GM12878 (cell line): ENCODE data around the gene CCDC34. TPM values are rescaled to one million over a fixed set of nuclear protein-coding genes. Genes with fewer than 3 reads are reported as not detected.

ENCODE experiments used
- ATAC-seq: fragments of 200-7000 bp; cut with Tn5 transposase; 3 replicates; pipeline ENCODE4 v1.9.1; 2020; ENCODE audit warnings: mild to moderate bottlenecking, moderate library complexity
- BruUV-seq: library from RNA; stranded (reverse); fragments of 400-500 nt; replicated peaks from 2 replicates; lab custom pipeline; 2021; lab: Mats Ljungman, UMichigan
- CTCF ChIA-PET: fragments of 300-600 bp; sonication (Branson Sonifier 250); formaldehyde crosslinking; extraction: SDS; loops from one replicate; lab custom pipeline; 2021; ENCODE audit warnings: inconsistent platforms; lab: Yijun Ruan, JAX
- POLR2A ChIA-PET: fragments of 350-600 bp; formaldehyde crosslinking; extraction: SDS; loops from one replicate; lab custom pipeline; 2021; ENCODE audit warnings: inconsistent platforms; lab: Charles Lee
- RAD21 ChIA-PET: fragments of 300-600 bp; sonication (Branson Sonifier 250); formaldehyde crosslinking; loops from one replicate; lab custom pipeline; 2023; ENCODE audit warnings: antibody characterized with exemption; ENCODE audit not compliant: unreplicated experiment; lab: Charles Lee
- SMC1A ChIA-PET: fragments of 300-600 bp; sonication (Branson Sonifier 250); formaldehyde crosslinking; loops from one replicate; lab custom pipeline; 2023; ENCODE audit not compliant: unreplicated experiment, uncharacterized antibody; lab: Charles Lee
- DNase-seq: peaks from one replicate; pipeline ENCODE4 v3.0.0-alpha.2; 2011; ENCODE audit warnings: low read depth, low spot score
- FAIRE-seq: peaks from 3 replicates; lab custom pipeline; 2011; peaks lifted over from hg19 to GRCh38; lab: Jason Lieb, UNC
- H2AFZ ChIP-seq: 2 replicates; pipeline ENCODE4 v1.6.0; 2011; ENCODE audit warnings: low read depth, low read length, control low read depth; ENCODE audit not compliant: control insufficient read depth
- H3K27ac ChIP-seq: 2 replicates; pipeline ENCODE4 v1.5.1; 2011; ENCODE audit warnings: control low read depth; ENCODE audit not compliant: control insufficient read depth, insufficient read depth
- H3K27me3 ChIP-seq, 2 experiments: replicated peaks in 1 of 2; 2 replicates each; pipeline versions ENCODE4 v1.6.0 to v1.6.1; 2011; ENCODE audit warnings: low read length in 1 of 2; ENCODE audit not compliant: control insufficient read depth in 2 of 2, insufficient read depth in 2 of 2
- H3K36me3 ChIP-seq, 2 experiments: 2 replicates each; pipeline ENCODE4 v1.5.1; 2011; ENCODE audit warnings: low read length in 1 of 2; ENCODE audit not compliant: control insufficient read depth in 2 of 2, insufficient read depth in 2 of 2
- H3K4me1 ChIP-seq: 2 replicates; pipeline ENCODE4 v1.6.1; 2011; ENCODE audit warnings: mild to moderate bottlenecking, low read length, moderate library complexity, mixed read lengths; ENCODE audit not compliant: control insufficient read depth, insufficient read depth
- H3K4me2 ChIP-seq: 2 replicates; pipeline ENCODE4 v1.6.0; 2011; ENCODE audit warnings: control low read depth; ENCODE audit not compliant: control insufficient read depth, insufficient read depth
- H3K4me3 ChIP-seq: fragments of 200-600 bp; sonication (generic); 2 replicates; pipeline ENCODE4 v1.5.1; 2016
- H3K79me2 ChIP-seq: 2 replicates; pipeline ENCODE4 v1.6.0; 2011; ENCODE audit warnings: low read length; ENCODE audit not compliant: control insufficient read depth, insufficient read depth
- H3K9ac ChIP-seq: 2 replicates; pipeline ENCODE4 v1.8.0; 2011; ENCODE audit warnings: low read length, control low read depth, mixed read lengths; ENCODE audit not compliant: control insufficient read depth, insufficient read depth
- H3K9me3 ChIP-seq: replicated peaks from 3 replicates; pipeline ENCODE4 v1.5.1; 2011; ENCODE audit warnings: mild to moderate bottlenecking, low read length; ENCODE audit not compliant: control insufficient read depth, insufficient read depth
- H4K20me1 ChIP-seq: 2 replicates; pipeline ENCODE4 v1.6.0; 2011; ENCODE audit not compliant: control insufficient read depth, insufficient read depth
- ASH2L ChIP-seq: fragments of 300-600, 200-600 bp; sonication (generic); IDR thresholded peaks from 2 replicates; pipeline ENCODE4 v1.6.1; 2017; ENCODE audit warnings: low read depth, mild to moderate bottlenecking, borderline replicate concordance
- BACH1 ChIP-seq: fragments of 450-650 bp; IDR thresholded peaks from 2 replicates; pipeline ENCODE4 v1.6.1; 2017; ENCODE audit warnings: mild to moderate bottlenecking, borderline replicate concordance
- BCL11A ChIP-seq: IDR thresholded peaks from 2 replicates; pipeline ENCODE4 v1.6.1; 2011; ENCODE audit warnings: low read depth, low read length
- BHLHE40 ChIP-seq, 2 experiments: fragments of 450-650 bp in 1 of 2; IDR thresholded peaks; 2 replicates each; pipeline ENCODE4 v1.6.1; 2011 to 2017; ENCODE audit warnings: low read depth in 2 of 2, borderline replicate concordance in 1 of 2, improper control_type of control experiment in 1 of 2, low read length in 1 of 2, mild to moderate bottlenecking in 1 of 2
- BRCA1 ChIP-seq: IDR thresholded peaks from 2 replicates; pipeline ENCODE4 v1.6.1; 2011; ENCODE audit warnings: low read depth, low read length, improper control_type of control experiment
- HDGF ChIP-seq: fragments of 450-650 bp; IDR thresholded peaks from 2 replicates; pipeline ENCODE4 v1.6.1; 2016; ENCODE audit warnings: antibody characterized with exemption
- IKZF2 ChIP-seq, 2 experiments: fragments of 450-650 bp; IDR thresholded peaks; 2 replicates each; pipeline ENCODE4 v1.6.1; 2017; ENCODE audit warnings: mild to moderate bottlenecking in 2 of 2, moderate library complexity in 2 of 2
- KDM1A ChIP-seq: fragments of 200-600 bp; sonication (generic); IDR thresholded peaks from 2 replicates; pipeline ENCODE4 v1.6.1; 2016; ENCODE audit warnings: borderline replicate concordance
- KLF5 ChIP-seq: fragments of 450-650 bp; IDR thresholded peaks from 2 replicates; pipeline ENCODE4 v1.6.1; 2014; ENCODE audit warnings: mild to moderate bottlenecking; ENCODE audit not compliant: partially characterized antibody
- MEF2A ChIP-seq: IDR thresholded peaks from 2 replicates; pipeline ENCODE4 v1.6.1; 2011; ENCODE audit warnings: low read depth, mild to moderate bottlenecking, low read length, moderate library complexity; ENCODE audit not compliant: insufficient read depth
- NFXL1 ChIP-seq: fragments of 450-650 bp; IDR thresholded peaks from 2 replicates; pipeline ENCODE4 v1.6.1; 2017; ENCODE audit warnings: antibody characterized with exemption, mild to moderate bottlenecking, borderline replicate concordance
- PML ChIP-seq: IDR thresholded peaks from 2 replicates; pipeline ENCODE4 v1.6.1; 2012; ENCODE audit warnings: low read length, inconsistent platforms
- RUNX3 ChIP-seq: IDR thresholded peaks from 2 replicates; pipeline ENCODE4 v1.6.1; 2012; ENCODE audit warnings: low read length, inconsistent platforms
- STAT1 ChIP-seq: fragments of 450-650 bp; conservative IDR thresholded peaks from 2 replicates; pipeline ENCODE4 v1.6.1; 2014; ENCODE audit warnings: antibody characterized with exemption, mild to moderate bottlenecking
- TBL1XR1 ChIP-seq: IDR thresholded peaks from 2 replicates; pipeline ENCODE4 v1.6.1; 2012; ENCODE audit warnings: low read depth, low read length, improper control_type of control experiment
- ZBED1 ChIP-seq: IDR thresholded peaks from 2 replicates; pipeline ENCODE4 v1.6.1; 2016; ENCODE audit warnings: borderline replicate concordance
- ZNF207 ChIP-seq: fragments of 450-650 bp; IDR thresholded peaks from 2 replicates; pipeline ENCODE4 v1.6.1; 2014; ENCODE audit warnings: antibody characterized with exemption, mild to moderate bottlenecking, borderline replicate concordance
- ZNF24 ChIP-seq: fragments of 450-650 bp; IDR thresholded peaks from 2 replicates; pipeline ENCODE4 v1.6.1; 2017; ENCODE audit warnings: antibody characterized with exemption, mild to moderate bottlenecking
- ZNF622 ChIP-seq: fragments of 450-650 bp; IDR thresholded peaks from 2 replicates; pipeline ENCODE4 v1.6.1; 2017; ENCODE audit warnings: mild to moderate bottlenecking, inconsistent platforms
- WGBS: methylation state at CpG from one replicate; pipeline ENCODE4 v1.1.6; 2016; ENCODE audit warnings: low lambda C conversion rate; ENCODE audit not compliant: insufficient replicate concordance, insufficient coverage; ENCODE audit errors: missing lambda C conversion rate; 5-methylcytosine and 5-hydroxymethylcytosine counted together
- in situ Hi-C: fragments of 300-500 bp; cut with MboI; formaldehyde crosslinking; loops from 9 replicates; pipeline ENCODE4 v1.14.3; 2018; ENCODE audit warnings: mixed read lengths
- intact Hi-C: fragments of 100-400 bp; cut with micrococcal nuclease; formaldehyde crosslinking; loops from one replicate; pipeline ENCODE4 v1.14.2; 2022; ENCODE audit not compliant: unreplicated experiment
- polyA plus RNA-seq, 11 experiments: library from polyadenylated mRNA; depleted of rRNA in 4 of 11; unstranded in 6 of 11; stranded (reverse) in 5 of 11; fragments of >200 nt; fragmentation: Nextera tagmentation in 4 of 11; fragmentation: Illumina TruSeq in 1 of 11; extraction: Ambion mirVana in 4 of 11; extraction: Trizol in 1 of 11; gene quantifications; 1 replicate in 1 of 11; 2 replicates in 10 of 11; pipeline versions ENCODE4 v1.2.1 to v1.2.3, GENCODE V29; 2011 to 2016; ENCODE audit warnings: inconsistent platforms in 2 of 11, missing spikeins in 2 of 11, low read depth in 1 of 11
- total RNA-seq, 4 experiments: library from RNA; depleted of rRNA in 3 of 4; stranded (reverse); fragments of >200 nt in 3 of 4; fragmentation: Illumina TruSeq in 1 of 4; extraction: Trizol in 1 of 4; gene quantifications; 2 replicates each; pipeline versions ENCODE4 v1.2.1 to v1.2.3, GENCODE V29; 2013 to 2021
- TF ChIP-seq, protein P1 (sequence below): IDR thresholded peaks from 2 replicates; pipeline ENCODE4 v1.6.1; 2012; ENCODE audit warnings: low read depth, low read length, improper control_type of control experiment

Gene CCDC34
- total and polyA plus RNA-seq, 10 of the 15 experiments (the other 5 are each of a cell fraction or from before 2014, with no cell fraction given): 6.2 to 39.1 (median 14.6) TPM

GRCh38 chr11:27303903-27304302 lies 59.1 kb downstream of the CCDC34 start:
- H2AFZ ChIP-seq: no peak overlapping the region
- in situ Hi-C loops: no loop called here
- no peaks in the 10 kb centered on the region for H4K20me1 ChIP-seq
- intact Hi-C loops: no loop called here
- H3K4me2 ChIP-seq: no peak overlapping the region
- BruUV-seq: no TSS peak
- TF ChIP-seq BHLHE40 (IDR thresholded peaks at IDR 0.05; ENCODE audit: borderline replicate concordance in 1 of 2, low read depth in 2 of 2, low read length in 1 of 2) (no peak), KLF5 (no peak), ZNF24 (no peak), BRCA1 (no peak), BCL11A (no peak), ASH2L (no peak), KDM1A (no peak), ZNF207 (no peak), RUNX3 (no peak), ZBED1 (no peak), HDGF (no peak), MEF2A (no peak), PML (no peak), IKZF2 (IDR thresholded peaks at IDR 0.05) (no peak), ZNF622 (no peak), TBL1XR1 (no peak), BACH1 (no peak), NFXL1 (no peak), STAT1 (no peak)
- TF ChIP-seq, protein P1, sequence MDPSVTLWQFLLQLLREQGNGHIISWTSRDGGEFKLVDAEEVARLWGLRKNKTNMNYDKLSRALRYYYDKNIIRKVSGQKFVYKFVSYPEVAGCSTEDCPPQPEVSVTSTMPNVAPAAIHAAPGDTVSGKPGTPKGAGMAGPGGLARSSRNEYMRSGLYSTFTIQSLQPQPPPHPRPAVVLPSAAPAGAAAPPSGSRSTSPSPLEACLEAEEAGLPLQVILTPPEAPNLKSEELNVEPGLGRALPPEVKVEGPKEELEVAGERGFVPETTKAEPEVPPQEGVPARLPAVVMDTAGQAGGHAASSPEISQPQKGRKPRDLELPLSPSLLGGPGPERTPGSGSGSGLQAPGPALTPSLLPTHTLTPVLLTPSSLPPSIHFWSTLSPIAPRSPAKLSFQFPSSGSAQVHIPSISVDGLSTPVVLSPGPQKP: no peak
- TF ChIP-seq, all 136 proteins: peak for 0
- Histone ChIP-seq H3K36me3 (no peaks in the 10 kb centered on the region), H3K79me2 (no peaks in the 10 kb centered on the region), H3K9me3 (no peaks in the 10 kb centered on the region; the same call in 2 of the 3 replicates), H3K4me1 (no peaks in the 10 kb centered on the region), H3K27ac (no peak overlapping the region), H3K27me3 (no peaks in the 10 kb centered on the region), H3K9ac (no peak overlapping the region), H3K4me3 (no peak overlapping the region)
- POLR2A ChIA-PET: no interaction called here
- WGBS: 57% methylated on average over 5 of the region's 5 CpGs
- RAD21 ChIA-PET: no interaction called here
- no peak for DNase-seq
- no peak for FAIRE-seq
- SMC1A ChIA-PET: no interaction called here
- ATAC-seq: no peak
- CTCF ChIA-PET: no interaction called here
